ENCODE results near the gene SCNM1.
A peak's percentile ranks its signal among the peaks of the same experiment; 100 is the strongest.

The SCNM1 gene

DNA sequence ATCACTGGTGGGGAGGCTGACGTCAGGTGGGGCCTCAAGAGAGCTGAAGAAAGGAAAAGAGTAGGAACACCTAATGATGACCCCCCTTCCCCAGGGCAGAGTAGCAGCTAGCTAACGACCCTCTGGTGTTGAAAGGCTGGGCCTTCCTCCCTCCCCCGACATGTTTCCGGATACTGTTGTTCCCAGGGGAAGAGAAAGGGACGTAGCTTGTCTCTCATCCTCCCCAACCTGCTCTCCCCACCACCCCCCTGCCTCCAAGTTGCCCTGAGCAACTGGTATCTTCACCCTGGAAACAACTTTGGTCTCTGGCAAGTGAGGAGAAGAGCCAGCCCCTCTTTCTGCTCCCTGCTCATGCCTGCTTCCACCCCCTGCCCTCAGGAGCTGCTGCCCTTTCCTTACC is 22.0 kb upstream of the SCNM1 start:
- Mint-ChIP-seq H3K27ac (no peak overlapping the region), H3K4me3 (no peak overlapping the region)
- no peak for DNase-seq (ENCODE audit: low spot score in 2 of 2)

DNA sequence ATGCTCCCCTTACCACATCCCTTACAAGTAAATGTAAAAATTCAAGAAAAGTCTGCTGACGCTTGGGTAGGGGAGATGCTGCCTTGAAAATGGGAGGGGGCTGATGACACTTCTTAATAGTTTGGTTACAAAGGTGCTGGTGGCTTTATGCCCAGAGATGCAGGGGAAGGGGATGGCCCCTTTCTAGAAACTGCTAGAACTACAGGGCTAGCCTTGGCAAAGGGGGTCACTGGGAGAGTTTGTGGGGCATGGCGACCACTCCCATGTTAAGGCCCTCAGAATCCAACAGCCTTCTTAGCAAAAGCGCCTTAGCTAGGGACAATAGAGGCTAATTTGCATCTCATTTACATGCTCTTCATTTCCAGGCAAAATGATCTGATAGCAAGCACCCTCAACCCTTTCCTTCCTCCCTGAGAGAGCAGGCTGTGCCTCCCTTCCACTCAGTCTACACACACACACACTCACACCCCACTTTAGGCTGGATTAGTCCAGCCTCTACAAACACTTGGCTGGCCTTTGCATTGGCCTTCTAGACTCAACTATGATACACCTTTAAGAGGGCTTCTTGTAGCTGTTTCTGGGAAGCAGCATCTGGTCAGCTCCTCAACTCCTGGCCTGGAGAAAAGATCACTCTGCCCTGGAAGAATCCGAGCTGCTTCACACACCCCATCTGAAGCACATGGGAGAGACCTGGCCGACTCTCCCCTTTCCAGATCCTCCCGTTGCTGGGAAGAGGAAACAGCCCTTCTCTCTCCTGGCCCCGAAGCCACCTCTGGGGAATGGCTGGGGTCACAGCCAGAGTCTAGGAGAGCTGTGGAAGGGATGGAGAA is 21.3 kb upstream of the SCNM1 start:
- Mint-ChIP-seq H3K27ac (no peak overlapping the region), H3K36me3 (no peaks in the 10 kb centered on the region), H3K9me3 (no peaks in the 10 kb centered on the region), H3K4me1 (peaks cover 30% of the 10 kb centered on the region), H3K4me3 (peak overlapping the region; percentile 80)
- DNase-seq (ENCODE audit: low spot score in 2 of 2) (no peak), ATAC-seq (no peak)

More for the DNA sequence above, 22.0 kb upstream of the SCNM1 start:
- no peaks in the 10 kb centered on the region for H3K36me3 Mint-ChIP-seq
- H3K9me3 Mint-ChIP-seq, result no peaks in the 10 kb centered on the region
- H3K4me1 Mint-ChIP-seq, result peaks cover 30% of the 10 kb centered on the region
- no peak for ATAC-seq

DNA sequence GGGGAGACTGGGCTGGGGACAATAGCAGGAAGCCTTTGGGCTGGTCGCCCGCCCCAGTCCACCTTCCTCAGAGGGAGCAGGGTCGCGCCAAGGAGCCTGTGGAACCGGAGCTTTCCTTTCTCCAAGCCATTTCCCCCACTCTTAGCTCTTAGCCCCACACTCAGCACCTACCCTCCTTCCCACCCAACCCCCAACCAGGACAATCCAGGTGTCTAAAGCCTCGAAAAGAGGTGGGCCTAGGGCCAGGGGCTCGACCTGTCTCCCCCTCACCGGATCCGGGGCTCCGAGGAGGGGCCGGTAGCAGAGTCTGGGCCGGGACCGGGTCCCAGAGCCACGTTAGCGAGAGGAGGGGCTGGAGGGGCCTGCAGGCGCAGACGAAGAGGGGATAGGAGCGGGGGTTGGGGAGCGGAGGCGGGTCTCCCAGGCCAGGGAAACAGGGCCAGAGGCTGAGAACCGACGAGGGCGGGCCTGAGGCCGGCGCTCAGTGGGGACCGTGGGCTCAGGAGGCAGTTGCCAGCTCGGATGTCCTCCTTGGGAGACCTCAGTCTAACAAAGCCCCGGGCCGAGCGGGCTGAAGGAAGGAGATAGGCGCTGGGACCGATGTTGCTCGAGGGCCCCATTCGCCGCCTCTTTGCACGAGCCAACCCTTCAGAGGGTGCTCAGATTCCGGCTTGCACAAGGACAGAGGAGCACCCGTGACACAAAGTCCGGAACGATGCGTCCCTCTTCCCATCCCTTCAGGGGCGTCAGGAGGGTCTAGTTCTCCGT is 20.5 kb upstream of the SCNM1 start:
- Mint-ChIP-seq H3K4me3 (peak overlapping the region; percentile 80), H3K27ac (no peak overlapping the region), H3K9me3 (no peaks in the 10 kb centered on the region), H3K36me3 (no peaks in the 10 kb centered on the region), H3K4me1 (peaks cover 30% of the 10 kb centered on the region)
- DNase-seq (ENCODE audit: low spot score in 2 of 2), result no peak
- ATAC-seq, result no peak

DNA sequence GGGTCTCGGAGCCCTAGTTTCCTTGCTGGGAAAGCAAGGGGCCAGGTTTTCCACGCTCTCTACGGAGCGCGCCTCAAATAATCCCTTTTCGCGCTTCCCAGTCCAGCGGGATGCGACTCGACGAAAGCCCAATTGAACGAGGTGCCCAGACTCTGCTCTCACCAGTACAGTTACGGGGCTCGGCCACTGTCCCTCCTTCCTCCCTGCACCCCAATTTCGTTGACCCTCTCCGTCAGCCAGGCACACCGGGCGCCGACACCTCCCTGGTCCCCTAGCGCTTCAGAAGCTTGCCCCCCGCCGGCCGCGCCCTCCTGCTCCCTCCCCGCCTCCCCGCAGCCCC is 19.9 kb upstream of the SCNM1 start:
- Mint-ChIP-seq H3K36me3 (no peaks in the 10 kb centered on the region), H3K4me3 (peak overlapping the region; percentile 80), H3K9me3 (no peaks in the 10 kb centered on the region), H3K27ac (peak overlapping the region; percentile 64), H3K4me1 (peaks cover 30% of the 10 kb centered on the region)
- ATAC-seq, result peak; percentile 2
- DNase-seq (ENCODE audit: low spot score in 2 of 2), result no peak

DNA sequence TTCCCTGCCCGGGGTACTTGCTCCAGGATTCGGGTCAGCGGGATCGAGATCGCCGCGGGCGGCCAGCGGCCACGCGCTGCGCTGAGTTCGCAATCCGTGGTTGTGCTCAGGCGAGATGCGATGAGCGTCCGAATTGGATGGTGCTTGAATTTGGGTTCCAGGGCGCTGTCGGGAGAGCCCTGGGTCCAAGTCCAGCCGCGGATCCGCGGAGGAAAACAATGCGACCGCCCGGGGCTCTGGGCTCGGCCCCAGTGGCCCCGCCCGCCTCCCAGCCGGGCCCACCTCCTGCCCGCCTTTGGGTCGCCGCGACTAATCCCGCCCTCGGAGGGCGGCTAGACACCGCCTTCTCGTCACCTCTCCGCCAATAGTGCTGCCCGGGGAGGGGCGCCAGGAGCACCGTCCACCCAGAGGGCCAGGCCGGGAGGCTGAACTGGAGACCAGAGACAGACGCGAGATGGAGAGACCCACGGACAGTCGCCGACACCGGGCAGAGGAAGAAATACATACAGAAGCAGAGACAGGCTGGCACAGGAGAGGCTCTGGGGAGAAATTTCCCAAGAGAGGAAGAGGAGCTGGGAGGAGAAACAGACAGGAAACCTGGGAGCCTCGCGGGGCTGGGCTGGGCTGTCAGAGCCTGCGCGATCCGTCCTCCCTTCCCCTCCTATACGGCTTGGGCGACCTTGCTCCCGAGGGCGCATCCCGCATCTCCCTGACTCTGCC is 19.4 kb upstream of the SCNM1 start, which contains the start of gene SEMA6C:
Gene SEMA6C, minus strand, starts transcription at position 220 of the 720 bp plus-strand sequence. CDS start 4,010 bp downstream, outside the sequence.
- no peaks in the 10 kb centered on the region for H3K9me3 Mint-ChIP-seq
- no peaks in the 10 kb centered on the region for H3K36me3 Mint-ChIP-seq
- H3K4me1 Mint-ChIP-seq, result peaks cover 30% of the 10 kb centered on the region
- H3K27ac Mint-ChIP-seq, result peak within 1 kb of the TSS; percentile 64
- DNase-seq (ENCODE audit: low spot score in 2 of 2) (peak; percentile 80 to 93), ATAC-seq (peak; percentile 99)
- peak within 1 kb of the TSS; percentile 80 for H3K4me3 Mint-ChIP-seq

DNA sequence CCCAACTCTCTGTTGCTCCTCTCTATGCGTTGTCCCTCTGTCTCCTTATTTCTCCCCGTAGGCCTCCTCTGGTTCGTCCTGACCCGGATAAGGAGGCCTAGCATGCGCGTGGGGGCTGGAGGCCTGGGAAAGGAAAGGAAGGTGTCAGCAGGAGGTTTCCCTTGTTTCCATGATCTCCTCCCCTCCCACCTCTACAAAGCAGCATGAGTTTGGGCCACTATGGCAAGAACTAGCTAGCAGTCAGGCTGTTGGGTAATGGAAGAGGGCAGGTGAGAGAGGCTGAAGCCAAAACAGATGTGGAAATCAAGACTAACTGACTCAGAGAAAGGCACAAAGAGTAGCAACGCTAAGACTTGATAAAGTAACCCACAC is 18.8 kb upstream of the SCNM1 start:
- H3K4me1 Mint-ChIP-seq, result peaks cover 30% of the 10 kb centered on the region
- ATAC-seq (no peak), DNase-seq (ENCODE audit: low spot score in 2 of 2) (no peak)
- H3K4me3 Mint-ChIP-seq, result peak overlapping the region; percentile 80
- peak overlapping the region; percentile 64 for H3K27ac Mint-ChIP-seq
- H3K9me3 Mint-ChIP-seq, result no peaks in the 10 kb centered on the region
- H3K36me3 Mint-ChIP-seq, result no peaks in the 10 kb centered on the region

DNA sequence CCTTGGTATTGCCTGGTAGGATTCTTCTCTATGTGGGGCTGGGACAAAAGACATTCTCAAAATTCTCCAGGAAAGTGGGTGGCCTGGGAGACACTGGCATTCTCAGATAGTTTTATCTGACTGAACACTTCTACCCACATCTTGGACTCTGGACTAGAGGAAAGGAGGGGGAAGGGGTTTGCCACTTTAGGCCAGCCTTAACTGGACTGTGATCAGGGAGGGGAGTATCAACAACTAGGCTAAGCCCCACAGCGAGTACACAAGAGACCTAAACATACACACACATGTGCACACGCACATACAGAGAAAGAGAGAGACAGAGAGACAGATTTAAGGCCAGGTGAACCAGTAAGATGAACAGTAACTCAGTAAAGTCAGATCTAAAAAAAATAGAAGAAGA is 18.3 kb upstream of the SCNM1 start:
- Mint-ChIP-seq H3K27ac (no peak overlapping the region), H3K4me3 (peak overlapping the region; percentile 80), H3K36me3 (no peaks in the 10 kb centered on the region), H3K4me1 (peaks cover 30% of the 10 kb centered on the region), H3K9me3 (no peaks in the 10 kb centered on the region)
- DNase-seq (ENCODE audit: low spot score in 2 of 2) (no peak), ATAC-seq (no peak)

DNA sequence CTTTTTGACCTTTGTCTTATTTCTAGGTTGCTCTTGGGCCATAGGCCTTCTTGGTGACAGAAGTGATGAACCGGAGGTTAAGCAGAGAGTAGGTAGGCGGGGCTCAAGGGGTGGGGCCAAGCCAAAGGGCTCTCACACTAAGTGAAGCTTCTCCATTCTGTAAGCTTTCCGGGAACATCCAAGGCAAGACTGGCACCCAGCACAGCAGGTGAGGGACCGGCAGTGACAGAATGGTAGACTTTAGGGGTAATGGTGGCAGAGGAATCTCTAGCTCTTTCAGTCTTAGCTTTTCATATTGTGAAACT is 9.5 kb upstream of the SCNM1 start, which contains the start of gene TNFAIP8L2:
Gene TNFAIP8L2, plus strand, starts transcription at position 135 of the 305 bp plus-strand sequence. CDS start 2,049 bp downstream, outside the sequence.
- H3K9me3 Mint-ChIP-seq, result no peaks in the 10 kb centered on the region
- peak within 1 kb of the TSS; percentile 100 for H3K4me3 Mint-ChIP-seq
- H3K36me3 Mint-ChIP-seq, result peaks cover 52% of the 10 kb centered on the region
- H3K4me1 Mint-ChIP-seq, result peaks cover 47% of the 10 kb centered on the region
- DNase-seq (ENCODE audit: low spot score in 2 of 2), result peak in 1 of 2 donors; percentile 85
- peak within 1 kb of the TSS; percentile 100 for H3K27ac Mint-ChIP-seq
- peak; percentile 91 for ATAC-seq

DNA sequence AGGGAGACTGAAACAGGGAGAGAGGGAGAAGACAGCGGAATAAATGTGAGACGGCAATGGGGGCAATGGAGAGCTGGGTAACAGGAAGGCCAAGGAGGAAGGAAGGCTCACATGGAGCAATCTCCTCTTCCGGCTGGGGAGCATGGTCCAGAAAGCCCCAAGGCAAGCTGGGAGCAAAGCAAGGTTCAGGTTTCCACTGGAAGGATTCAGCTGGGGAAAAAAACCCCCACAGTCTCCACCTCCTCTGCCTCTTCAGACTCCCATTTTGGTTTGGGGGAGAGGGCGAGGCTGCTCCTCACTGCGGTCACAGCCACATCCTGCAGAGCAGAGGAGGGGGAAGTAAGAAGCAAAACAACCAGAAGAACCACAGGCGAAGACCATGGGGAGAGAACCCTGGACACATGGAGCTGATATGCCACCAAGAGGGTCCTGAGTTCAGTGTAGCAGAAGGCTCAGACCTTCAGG is 8.8 kb upstream of the SCNM1 start:
- DNase-seq (ENCODE audit: low spot score in 2 of 2) (peak in 1 of 2 donors; percentile 71), ATAC-seq (peak; percentile 44)
- Mint-ChIP-seq H3K27ac (peak overlapping the region; percentile 100), H3K4me3 (peak overlapping the region; percentile 100), H3K36me3 (peaks cover 58% of the 10 kb centered on the region), H3K4me1 (peaks cover 53% of the 10 kb centered on the region), H3K9me3 (no peaks in the 10 kb centered on the region)

DNA sequence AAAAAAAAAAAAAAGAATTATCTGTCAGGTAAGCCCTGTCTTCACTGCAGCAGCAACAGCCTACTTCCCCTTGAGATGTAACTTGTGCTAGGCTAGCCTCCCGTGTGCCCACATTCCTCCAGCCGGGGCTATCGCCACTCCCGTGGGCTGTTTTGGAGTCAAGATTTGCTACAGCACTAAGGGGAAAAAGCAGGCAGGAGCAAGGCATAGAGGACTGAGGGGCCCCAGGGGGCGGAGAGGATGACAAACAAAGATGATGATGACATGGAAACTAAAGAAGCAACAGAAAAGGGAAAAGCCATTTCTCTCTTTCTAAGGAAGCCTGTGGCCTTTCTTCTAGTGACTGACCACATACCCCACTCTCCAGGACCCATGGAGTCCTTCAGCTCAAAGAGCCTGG is 7.6 kb upstream of the SCNM1 start:
- Mint-ChIP-seq H3K36me3 (peaks cover 67% of the 10 kb centered on the region), H3K27ac (peak overlapping the region; percentile 100)

DNA sequence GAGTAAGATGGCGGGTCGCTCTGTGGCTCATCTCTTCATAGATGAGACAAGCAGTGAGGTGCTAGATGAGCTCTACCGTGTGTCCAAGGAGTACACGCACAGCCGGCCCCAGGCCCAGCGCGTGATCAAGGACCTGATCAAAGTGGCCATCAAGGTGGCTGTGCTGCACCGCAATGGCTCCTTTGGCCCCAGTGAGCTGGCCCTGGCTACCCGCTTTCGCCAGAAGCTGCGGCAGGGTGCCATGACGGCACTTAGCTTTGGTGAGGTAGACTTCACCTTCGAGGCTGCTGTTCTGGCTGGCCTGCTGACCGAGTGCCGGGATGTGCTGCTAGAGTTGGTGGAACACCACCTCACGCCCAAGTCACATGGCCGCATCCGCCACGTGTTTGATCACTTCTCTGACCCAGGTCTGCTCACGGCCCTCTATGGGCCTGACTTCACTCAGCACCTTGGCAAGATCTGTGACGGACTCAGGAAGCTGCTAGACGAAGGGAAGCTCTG is 7.1 kb upstream of the SCNM1 start:
- Mint-ChIP-seq H3K9me3 (no peaks in the 10 kb centered on the region), H3K27ac (peak overlapping the region; percentile 100), H3K4me1 (peaks cover 61% of the 10 kb centered on the region), H3K4me3 (peak overlapping the region; percentile 100), H3K36me3 (peaks cover 67% of the 10 kb centered on the region)
- DNase-seq (ENCODE audit: low spot score in 2 of 2), result no peak
- ATAC-seq, result no peak

More for the DNA sequence above, 7.6 kb upstream of the SCNM1 start:
- no peak for DNase-seq (ENCODE audit: low spot score in 2 of 2)
- Mint-ChIP-seq H3K4me1 (peaks cover 61% of the 10 kb centered on the region), H3K9me3 (no peaks in the 10 kb centered on the region), H3K4me3 (peak overlapping the region; percentile 100)
- peak; percentile 51 for ATAC-seq

DNA sequence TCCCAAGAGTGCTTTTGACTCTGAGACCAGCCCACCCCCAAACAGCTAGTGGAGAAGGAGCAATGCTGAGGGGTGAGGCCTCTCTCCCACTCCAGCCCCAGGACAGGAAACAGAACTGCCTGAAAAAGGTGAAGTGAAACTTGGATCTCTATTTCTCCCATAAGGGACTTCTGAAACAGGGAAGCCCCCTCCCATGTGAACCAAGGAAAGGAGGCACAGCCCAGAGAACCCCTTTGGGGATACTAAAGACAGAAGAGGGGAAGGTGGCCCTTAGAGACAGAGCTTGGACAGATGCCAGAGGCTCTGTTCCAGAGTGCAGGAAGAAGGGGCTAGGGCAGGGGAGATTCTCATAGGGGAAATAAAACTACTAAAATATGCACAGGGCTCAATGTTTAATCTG is 6.6 kb upstream of the SCNM1 start:
- peaks cover 61% of the 10 kb centered on the region for H3K4me1 Mint-ChIP-seq
- no peak for ATAC-seq
- peak overlapping the region; percentile 100 for H3K4me3 Mint-ChIP-seq
- H3K36me3 Mint-ChIP-seq, result peaks cover 67% of the 10 kb centered on the region
- no peaks in the 10 kb centered on the region for H3K9me3 Mint-ChIP-seq
- H3K27ac Mint-ChIP-seq, result peak overlapping the region; percentile 100
- DNase-seq (ENCODE audit: low spot score in 2 of 2), result no peak

DNA sequence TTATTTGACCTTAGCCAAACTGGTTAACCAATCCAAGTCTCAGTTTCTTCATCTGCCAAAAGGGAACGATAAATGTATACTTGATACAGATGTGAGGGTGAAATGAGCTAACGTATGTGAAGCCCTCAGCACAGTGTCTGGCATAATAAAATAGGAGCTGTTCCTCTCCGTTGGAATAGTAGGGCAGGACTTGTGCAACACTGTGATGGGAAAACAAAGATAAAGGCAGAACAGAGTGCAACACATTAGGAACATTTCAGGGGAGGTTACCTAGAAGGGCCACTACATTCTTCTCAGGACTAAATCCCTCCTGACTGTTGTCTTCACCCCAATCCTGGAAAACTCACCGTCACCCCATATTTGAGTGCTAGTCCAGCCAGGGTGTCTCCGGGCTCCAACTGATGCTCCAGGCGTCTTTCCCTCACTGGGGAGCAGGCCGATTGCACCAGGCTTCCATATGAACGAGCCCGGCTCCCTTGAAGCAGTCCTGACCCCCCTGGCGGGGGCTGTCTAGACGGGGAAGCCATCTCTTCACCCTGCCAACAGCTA is 1.1 kb upstream of the SCNM1 start:
- DNase-seq (ENCODE audit: low spot score in 2 of 2) (no peak), ATAC-seq (no peak)
- Mint-ChIP-seq H3K9me3 (no peaks in the 10 kb centered on the region), H3K4me1 (peaks cover 53% of the 10 kb centered on the region), H3K27ac (peak overlapping the region; percentile 95), H3K36me3 (peaks cover 79% of the 10 kb centered on the region), H3K4me3 (peak overlapping the region; percentile 92)

DNA sequence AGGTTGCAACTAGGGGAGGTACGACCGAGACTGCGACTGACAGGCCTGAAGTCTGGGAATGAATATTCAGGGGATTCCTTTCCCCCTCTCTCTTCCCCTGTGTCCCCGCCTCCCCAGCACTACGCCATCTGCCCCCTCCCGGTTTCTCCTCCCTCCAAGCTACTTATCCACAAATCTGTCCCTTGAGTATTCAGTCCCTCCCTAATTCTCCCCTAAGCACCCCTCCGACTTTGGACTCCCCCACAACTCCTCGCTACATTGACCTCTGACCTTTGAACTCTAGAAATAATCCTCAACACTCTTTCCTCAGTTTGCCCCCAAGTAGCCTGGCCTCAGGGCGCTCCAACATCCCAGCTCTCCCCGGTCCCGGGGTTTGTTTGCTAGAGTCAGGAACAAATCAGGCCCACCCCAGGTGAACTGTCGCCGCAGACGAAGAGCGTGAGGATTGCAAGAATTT is 635 bp upstream of the SCNM1 start:
- H3K9me3 Mint-ChIP-seq, result no peaks in the 10 kb centered on the region
- H3K36me3 Mint-ChIP-seq, result peaks cover 79% of the 10 kb centered on the region
- H3K4me1 Mint-ChIP-seq, result peaks cover 48% of the 10 kb centered on the region
- ATAC-seq, result no peak
- DNase-seq (ENCODE audit: low spot score in 2 of 2), result no peak
- H3K27ac Mint-ChIP-seq, result peak overlapping the region; percentile 95
- peak overlapping the region; percentile 92 for H3K4me3 Mint-ChIP-seq

Data from stimulated activated effector memory CD8-positive, alpha-beta T cell treated with anti-CD3 and anti-CD28 coated beads, Interleukin-12 subunit alpha, Interleukin-12 subunit beta, amount 100 ng/mL, for 72 hours (primary cell).